Stimulated activated CD4-positive, alpha-beta T cell treated with anti-CD3 and anti-CD28 coated beads, TNF-alpha, amount 100 ng/mL, for 48 hours (primary cell): ENCODE results near the gene OCSTAMP.
A peak's percentile ranks its signal among the peaks of the same experiment; 100 is the strongest.

ENCODE experiments used
- DNase-seq, 3 donors: peaks; one replicate each; pipeline ENCODE4 v3.0.0-alpha.2; 2020; ENCODE audit warnings: low read depth in 3 of 3

Gene OCSTAMP

DNA sequence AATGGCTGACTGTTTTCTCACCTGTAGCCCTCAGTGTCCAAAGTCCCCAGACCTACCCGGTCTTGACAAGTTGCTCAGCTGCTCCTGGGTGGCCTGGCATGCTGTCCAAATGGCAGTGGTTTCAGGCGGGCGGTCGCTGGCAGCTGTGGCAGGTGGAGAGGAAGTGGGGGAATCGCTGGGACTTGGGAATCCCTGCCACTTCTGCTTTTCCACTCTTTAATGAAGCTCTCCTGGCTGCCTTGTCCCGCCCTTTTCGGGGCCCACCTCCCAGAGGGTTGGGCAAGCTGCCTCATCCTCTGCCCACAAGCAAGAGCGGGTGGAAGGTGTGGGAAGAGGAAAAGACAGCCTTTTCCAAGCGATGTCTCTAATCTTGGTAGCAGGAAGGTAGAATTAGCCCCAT is at the start of gene OCSTAMP:
Gene OCSTAMP (minus strand): TSS at position 194 of the 400 bp plus-strand sequence. CDS start 94 bp downstream, at position 100.
- no peak for DNase-seq

- DNase-seq: no peak
These were observed 49.0 kb upstream of the OCSTAMP start for GRCh38 chr20:46599227-46599987.

- DNase-seq: no peak
These were observed 45.5 kb upstream of the OCSTAMP start for GRCh38 chr20:46595933-46596332.

GRCh38 chr20:46594725-46595124 is 44.3 kb upstream of the OCSTAMP start:
- DNase-seq: no peak

GRCh38 chr20:46592580-46593362 is 42.3 kb upstream of the OCSTAMP start:
- DNase-seq: peak in 1 of 3 donors; percentile 2

DNA sequence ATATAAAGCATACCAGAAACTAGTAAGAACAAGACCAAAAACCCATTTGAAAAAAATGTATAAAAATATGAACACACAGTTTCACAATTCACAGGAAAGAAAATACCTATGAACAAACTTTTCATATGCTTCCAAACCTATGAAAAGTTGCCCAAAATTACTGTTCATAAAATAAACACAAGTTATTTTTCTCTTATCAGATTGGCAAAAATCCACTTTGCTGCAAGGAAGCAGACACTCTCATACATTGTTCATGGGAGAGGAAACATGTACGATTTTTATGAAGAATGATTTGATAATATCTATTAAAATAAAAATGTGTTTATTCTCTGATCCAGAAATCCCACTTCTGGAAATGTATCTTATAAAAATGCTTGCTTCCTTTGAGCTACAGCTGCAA is 40.0 kb upstream of the OCSTAMP start:
- DNase-seq: no peak

DNA sequence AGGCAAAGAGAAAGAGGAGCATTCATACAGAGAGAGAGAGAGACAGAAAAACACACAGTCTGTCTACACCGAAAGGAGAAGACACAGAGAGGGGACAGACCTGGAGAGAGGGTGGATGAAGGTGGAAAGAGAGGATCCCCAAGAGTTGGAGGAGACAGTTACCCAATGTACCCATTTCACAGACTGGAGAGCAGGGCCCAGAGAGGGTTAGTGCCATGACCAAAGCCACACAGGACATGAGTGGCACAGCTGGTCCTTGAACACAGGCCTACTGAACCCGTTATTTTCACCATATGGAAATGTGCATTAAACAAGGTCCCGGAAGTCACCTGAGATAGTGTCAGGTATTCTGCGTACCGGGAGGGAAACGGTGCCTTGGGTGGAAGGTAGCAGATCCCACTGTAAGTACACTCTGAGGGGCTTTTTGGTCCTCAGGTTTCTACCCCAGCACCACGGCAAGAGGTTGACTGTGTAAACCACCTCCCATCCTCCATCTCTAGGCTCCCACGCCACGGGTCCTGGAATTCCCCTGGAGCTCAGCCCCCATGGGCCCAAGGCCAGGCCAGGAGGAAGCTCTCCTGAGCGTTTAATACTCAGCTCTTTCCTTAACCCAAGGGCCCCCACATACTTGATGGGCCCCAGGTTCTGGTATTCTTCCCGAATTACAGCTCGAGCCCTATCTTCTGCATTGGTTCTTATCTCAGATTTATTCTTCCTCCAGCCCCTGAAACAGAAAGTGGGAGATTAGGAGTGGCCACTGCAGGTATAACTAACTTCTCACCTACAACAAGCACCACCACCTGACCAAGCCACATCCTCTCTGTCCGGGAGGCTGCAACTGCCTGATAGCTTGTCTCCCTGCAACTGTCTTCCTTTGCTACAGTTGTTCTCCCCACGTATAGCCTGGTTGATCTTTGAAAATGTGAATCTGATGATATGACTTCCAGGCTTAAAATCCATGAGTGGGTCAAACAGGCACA is 38.4 kb upstream of the OCSTAMP start:
- no peak for DNase-seq

- no peak for DNase-seq
These were observed 37.5 kb upstream of the OCSTAMP start for GRCh38 chr20:46587986-46588385.

DNA sequence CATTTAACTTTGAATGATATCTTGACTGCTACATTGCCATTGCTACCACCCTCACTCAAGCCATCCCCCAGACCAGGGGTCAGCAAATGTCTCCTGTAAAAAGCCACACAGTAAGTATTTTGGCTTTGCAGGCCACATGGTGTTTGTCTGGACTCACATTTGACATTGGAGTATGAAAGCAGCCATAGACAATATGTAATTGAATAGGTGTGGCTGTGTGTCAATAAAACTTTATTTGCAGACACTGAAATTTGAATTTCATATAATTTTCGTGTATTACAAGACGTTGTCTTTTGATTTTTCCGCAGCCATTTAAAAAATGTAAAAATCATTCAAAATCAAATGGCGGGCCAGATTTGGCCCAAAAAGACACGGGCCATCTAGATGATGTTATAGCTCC is 36.3 kb upstream of the OCSTAMP start:
- no peak for DNase-seq

- no peak for DNase-seq
These were observed 34.1 kb upstream of the OCSTAMP start for GRCh38 chr20:46584508-46584907.

DNA sequence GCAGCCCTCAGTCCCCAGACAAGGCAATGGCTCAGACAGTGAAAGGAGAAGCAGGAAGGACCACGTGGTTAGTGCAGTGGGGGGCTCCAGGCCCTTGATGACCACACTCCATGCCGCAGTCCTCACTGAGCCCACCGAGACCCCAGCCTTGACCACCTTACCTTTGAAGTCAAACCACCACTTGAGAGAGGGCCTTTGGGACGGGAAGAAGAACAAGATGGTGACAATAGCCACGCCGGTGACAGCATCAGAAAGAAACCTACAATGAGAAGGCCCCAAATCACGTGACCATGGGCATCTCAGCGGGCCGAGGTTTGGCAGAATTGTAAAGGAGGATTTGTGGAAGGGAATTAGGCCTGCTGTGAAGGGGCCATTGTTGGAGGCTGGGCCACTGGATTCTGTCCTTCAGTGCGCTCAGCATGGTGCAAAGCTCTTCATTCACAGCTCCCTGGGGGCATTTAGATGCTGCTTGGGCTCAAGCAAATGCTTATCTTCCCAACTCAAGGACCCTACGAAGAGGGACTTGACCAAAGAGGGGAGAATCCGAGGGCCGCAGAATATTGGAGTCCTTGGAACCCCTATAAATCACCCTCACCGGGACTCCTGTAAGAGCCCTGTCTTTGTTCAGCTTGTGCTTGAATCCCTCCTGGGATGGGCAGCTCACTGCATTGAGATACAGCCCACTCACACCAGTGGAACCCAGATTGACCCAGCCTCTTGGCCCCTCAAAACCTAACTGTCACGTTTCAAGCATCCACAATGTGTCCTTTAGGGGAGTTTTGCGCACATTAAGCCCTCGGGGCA is 33.2 kb upstream of the OCSTAMP start:
- DNase-seq: no peak

- DNase-seq: no peak
These were observed 32.2 kb upstream of the OCSTAMP start for GRCh38 chr20:46582648-46583047.

DNA sequence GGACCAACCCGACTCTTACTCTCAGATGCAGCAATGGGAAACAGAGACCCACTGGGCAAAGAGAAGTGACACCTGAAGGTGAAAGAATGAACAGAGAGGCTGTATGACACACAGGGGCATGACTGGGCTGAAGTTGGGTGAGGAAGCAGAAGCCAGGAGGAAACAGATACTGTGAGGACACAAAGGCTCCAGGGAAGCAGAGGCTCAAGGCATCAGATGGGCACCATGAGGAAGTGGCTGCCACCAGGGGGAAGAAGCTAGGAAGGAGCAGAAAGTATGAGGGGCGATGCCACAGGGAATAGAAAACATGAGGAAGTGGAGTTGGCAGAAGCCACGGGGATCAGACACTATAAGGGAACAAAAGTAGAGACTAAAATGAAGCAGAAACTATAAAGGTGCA is 30.9 kb upstream of the OCSTAMP start:
- DNase-seq: no peak

DNA sequence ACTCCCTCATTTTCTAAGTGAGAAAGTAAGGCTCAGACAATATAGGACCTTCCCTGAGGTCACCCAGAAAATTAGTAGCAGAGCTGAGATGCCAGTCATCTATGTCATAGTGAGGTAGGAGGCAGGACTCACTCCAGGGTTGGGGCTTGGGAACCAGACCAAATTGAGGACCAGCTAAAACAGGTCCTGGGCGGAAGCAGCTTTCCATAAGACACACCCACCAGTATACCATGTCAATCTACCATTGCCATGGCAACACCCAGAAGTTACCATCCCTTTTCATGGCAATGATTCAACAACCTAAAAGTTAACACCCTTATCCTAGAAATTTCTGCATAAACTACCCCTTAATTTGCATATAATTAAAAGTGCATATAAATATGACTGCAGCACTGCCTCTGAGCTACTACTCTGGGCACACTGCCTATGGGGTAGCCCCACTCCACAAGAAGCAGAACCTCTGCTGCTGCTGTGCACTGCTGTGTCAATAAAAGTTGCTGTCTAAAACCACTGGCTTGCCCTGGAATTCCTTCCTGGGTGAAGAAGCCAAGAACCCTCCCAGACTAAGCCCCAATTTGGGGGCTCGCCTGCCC is 30.3 kb upstream of the OCSTAMP start:
- no peak for DNase-seq

GRCh38 chr20:46578745-46579144 is 28.3 kb upstream of the OCSTAMP start:
- no peak for DNase-seq

- no peak for DNase-seq
These were observed 26.4 kb upstream of the OCSTAMP start for GRCh38 chr20:46576774-46577395.

DNA sequence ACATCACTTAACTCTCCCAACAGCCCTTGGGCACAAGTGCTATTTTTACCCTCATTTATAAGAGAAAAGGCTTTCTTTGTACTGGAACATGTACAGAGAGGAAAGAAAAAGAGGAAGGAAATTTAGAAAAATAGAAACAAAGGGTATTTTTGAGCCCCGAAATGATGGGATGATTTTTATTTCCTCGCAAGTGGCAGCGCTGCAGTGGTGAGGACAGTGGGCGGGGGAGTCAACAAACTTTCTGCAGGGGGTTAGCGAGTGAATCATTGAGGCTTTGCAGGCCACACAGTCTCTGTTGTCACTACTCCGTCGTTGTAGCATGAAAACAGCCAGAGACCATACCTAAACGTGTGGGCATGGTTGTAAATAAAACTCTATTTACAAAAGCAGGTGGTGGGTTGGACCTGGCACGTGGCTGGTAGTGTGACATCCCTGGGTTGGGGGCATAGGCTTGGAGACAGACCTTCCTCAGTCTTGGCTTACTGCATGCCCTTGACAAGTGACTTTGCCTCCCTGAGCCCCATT is 25.5 kb upstream of the OCSTAMP start:
- no peak for DNase-seq

DNA sequence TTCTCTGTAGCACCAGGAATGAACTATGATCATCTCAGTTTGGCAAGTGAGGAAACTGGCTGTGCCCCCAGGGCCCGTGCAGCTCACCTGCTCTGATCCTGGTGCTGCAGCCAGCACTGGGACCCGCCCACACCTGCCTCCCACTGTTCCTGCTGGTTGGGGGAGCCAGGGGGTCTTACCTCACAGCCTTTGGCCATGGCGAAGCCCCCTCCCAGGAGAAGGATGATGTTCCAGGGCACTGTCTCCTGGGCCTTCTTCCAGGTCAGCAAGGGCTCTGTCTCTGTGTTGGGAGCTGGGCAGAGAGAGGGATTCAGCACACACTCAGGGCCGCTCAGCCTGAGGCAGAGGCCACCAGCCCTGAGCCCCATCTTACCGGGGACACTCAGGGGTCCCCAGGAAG is 24.9 kb upstream of the OCSTAMP start:
- DNase-seq: no peak

DNA sequence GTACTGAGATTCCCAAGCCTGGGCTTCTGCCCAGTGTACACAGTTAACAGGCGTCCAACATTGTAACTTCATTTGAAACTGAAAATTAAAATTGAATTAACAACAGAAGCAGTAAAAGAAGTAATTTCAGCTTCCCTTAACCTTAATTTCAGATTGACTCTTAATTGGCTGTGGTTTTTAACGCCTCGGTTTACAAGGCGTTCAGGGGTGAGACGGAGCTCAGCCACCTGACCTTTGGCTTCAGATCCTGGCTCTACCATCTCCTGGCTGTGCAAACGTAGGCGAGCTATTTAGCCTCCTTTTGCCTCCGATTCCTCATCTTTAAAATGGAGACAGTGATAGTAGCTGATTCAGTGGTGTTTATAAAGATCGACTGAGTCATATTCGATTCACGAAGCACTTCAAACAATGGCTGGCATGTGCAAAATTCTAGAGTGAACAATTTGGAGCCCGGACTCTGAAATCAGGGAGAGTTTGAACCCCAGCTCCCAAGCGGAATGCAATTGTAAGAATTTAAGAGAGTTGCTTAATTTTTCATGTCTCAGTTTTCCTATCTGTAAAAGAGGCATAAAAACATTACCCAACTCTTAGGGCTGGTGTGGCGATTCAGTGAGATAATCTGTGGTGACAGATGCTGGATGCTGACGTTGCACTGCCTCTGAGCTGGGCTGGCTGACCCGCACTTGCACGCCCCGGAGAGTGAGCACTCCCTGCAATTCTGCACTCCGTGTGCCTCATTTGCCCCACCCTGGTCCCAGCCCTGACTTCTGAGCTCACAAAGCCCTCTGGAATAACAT is 23.5 kb upstream of the OCSTAMP start:
- DNase-seq: no peak
